EH (cell line): Measurements from ENCODE around the gene ELSPBP1.
"Not testable (repeated sequence)": the region's sequence is repeated elsewhere in the genome, so short reads cannot be mapped to it uniquely, and the experiment has no call there.

Source experiments
- DNase-seq: peaks from one replicate; pipeline ENCODE4 v3.0.0-alpha.2; 2015; ENCODE audit warnings: low read depth

The ELSPBP1 gene

GRCh38 chr19:48043675-48044258 lies 49.3 kb downstream of the ELSPBP1 start, which contains the start of gene CABP5:
Gene CABP5 (minus strand): TSS chr19:48044079. CDS start chr19:48043922, 157 bp downstream.
- DNase-seq, result no peak

GRCh38 chr19:48044561-48044960 lies 50.1 kb downstream of the ELSPBP1 start:
- DNase-seq, result peak; percentile 5

GRCh38 chr19:48051335-48052033 lies 57.1 kb downstream of the ELSPBP1 start:
- no peak for DNase-seq

- no peak for DNase-seq
Observed at GRCh38 chr19:48053076-48053475, 58.6 kb downstream of the ELSPBP1 start.

GRCh38 chr19:48053856-48054255 lies 59.4 kb downstream of the ELSPBP1 start:
- peak; percentile 28 for DNase-seq

GRCh38 chr19:48059331-48059730 lies 64.9 kb downstream of the ELSPBP1 start:
- DNase-seq, result no peak

- DNase-seq, result no peak
Observed at GRCh38 chr19:48060381-48060780, 65.9 kb downstream of the ELSPBP1 start.

GRCh38 chr19:48061401-48062344 lies 67.2 kb downstream of the ELSPBP1 start:
- DNase-seq, result no peak

GRCh38 chr19:48064509-48064908 lies 70.1 kb downstream of the ELSPBP1 start:
- DNase-seq, result peak; percentile 53

- DNase-seq, result no peak
Observed at GRCh38 chr19:48069435-48069834, 75.0 kb downstream of the ELSPBP1 start.

- DNase-seq, result not testable (repeated sequence)
Observed at GRCh38 chr19:48070177-48070769, 75.8 kb downstream of the ELSPBP1 start.
